Testis (tissue), 2 donors: Measurements from ENCODE around the gene DOCK9.

Experiments
- POLR2A ChIP-seq: fragments of 450-650 bp; IDR thresholded peaks from one replicate; pipeline ENCODE4 v1.6.1; 2017; ENCODE audit warnings: antibody characterized with exemption, mild to moderate bottlenecking, moderate library complexity
- TF ChIP-seq, protein P1 (sequence below), 3 experiments: fragments of 450-650 bp in 2 of 3; fragments of 200-600 bp in 1 of 3; sonication (generic) in 1 of 3; IDR thresholded peaks; one replicate each; pipeline ENCODE4 v1.5.1; 2016 to 2019; ENCODE audit warnings: antibody characterized with exemption in 3 of 3, mild to moderate bottlenecking in 2 of 3, moderate library complexity in 1 of 3

DNA sequence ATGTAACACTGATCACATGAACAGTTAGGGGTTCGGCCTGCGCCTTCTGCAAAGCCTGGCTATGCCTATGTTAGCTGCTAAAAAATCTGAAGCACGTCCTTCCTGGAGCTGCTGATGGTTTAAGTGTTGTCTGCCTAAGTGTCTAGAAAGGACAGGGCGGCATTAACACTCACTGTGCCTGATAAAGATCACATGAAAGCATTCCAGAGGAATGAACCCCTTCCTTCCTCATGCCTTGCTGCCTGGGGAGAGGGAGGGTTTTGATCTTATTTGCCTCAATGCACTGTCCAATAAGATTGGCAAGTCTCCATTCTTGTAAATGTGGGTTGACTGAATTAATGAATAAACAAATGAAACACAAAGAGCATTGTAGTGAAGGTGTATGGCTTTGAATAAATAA is 5.2 kb downstream of the DOCK9 start:
- TF ChIP-seq POLR2A: no peak
- TF ChIP-seq, protein P1, sequence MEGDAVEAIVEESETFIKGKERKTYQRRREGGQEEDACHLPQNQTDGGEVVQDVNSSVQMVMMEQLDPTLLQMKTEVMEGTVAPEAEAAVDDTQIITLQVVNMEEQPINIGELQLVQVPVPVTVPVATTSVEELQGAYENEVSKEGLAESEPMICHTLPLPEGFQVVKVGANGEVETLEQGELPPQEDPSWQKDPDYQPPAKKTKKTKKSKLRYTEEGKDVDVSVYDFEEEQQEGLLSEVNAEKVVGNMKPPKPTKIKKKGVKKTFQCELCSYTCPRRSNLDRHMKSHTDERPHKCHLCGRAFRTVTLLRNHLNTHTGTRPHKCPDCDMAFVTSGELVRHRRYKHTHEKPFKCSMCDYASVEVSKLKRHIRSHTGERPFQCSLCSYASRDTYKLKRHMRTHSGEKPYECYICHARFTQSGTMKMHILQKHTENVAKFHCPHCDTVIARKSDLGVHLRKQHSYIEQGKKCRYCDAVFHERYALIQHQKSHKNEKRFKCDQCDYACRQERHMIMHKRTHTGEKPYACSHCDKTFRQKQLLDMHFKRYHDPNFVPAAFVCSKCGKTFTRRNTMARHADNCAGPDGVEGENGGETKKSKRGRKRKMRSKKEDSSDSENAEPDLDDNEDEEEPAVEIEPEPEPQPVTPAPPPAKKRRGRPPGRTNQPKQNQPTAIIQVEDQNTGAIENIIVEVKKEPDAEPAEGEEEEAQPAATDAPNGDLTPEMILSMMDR (IDR thresholded peaks at IDR 0.05): no peak
